GM20000 (cell line): Measurements from ENCODE around the gene SIN3A.

Source experiments
- DNase-seq: peaks from one replicate; pipeline ENCODE4 v3.0.0; 2012; ENCODE audit warnings: low spot score
- TF ChIP-seq, protein P1 (sequence below): IDR thresholded peaks from 2 replicates; pipeline ENCODE4 v1.5.1; 2012; ENCODE audit warnings: mild to moderate bottlenecking, control low read depth; ENCODE audit errors: extremely low read depth, missing control alignments

SIN3A gene

GRCh38 chr15:75437721-75438120 lies 13.8 kb downstream of the SIN3A start:
- TF ChIP-seq, protein P1, sequence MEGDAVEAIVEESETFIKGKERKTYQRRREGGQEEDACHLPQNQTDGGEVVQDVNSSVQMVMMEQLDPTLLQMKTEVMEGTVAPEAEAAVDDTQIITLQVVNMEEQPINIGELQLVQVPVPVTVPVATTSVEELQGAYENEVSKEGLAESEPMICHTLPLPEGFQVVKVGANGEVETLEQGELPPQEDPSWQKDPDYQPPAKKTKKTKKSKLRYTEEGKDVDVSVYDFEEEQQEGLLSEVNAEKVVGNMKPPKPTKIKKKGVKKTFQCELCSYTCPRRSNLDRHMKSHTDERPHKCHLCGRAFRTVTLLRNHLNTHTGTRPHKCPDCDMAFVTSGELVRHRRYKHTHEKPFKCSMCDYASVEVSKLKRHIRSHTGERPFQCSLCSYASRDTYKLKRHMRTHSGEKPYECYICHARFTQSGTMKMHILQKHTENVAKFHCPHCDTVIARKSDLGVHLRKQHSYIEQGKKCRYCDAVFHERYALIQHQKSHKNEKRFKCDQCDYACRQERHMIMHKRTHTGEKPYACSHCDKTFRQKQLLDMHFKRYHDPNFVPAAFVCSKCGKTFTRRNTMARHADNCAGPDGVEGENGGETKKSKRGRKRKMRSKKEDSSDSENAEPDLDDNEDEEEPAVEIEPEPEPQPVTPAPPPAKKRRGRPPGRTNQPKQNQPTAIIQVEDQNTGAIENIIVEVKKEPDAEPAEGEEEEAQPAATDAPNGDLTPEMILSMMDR, result no peak
- DNase-seq, result no peak

- no peak for DNase-seq
- TF ChIP-seq, protein P1, result no peak
Observed at GRCh38 chr15:75436881-75437280, 14.6 kb downstream of the SIN3A start.

GRCh38 chr15:75431682-75432081 lies 19.8 kb downstream of the SIN3A start:
- no peak for DNase-seq
- TF ChIP-seq, protein P1, result no peak

DNA sequence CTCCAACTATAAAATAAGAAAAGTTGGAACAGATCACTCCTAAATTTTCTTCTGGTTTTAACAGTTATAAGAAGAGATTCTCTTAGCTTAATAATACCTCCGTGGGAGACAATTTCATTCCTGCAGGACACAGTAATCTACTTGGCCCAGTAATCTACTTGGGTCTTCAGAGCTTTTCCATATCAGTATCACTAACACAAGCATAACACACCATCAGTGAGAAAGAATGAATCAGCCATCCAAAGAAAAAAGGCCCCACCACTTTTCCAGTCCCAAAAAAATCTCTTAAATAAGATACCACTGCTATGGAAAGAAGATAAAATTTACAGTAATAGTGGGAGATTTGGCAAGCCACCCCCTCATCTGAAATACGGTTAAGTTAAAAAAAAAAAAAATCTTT lies 20.2 kb downstream of the SIN3A start:
- no peak for DNase-seq
- TF ChIP-seq, protein P1, result no peak

- DNase-seq, result no peak
- TF ChIP-seq, protein P1, result no peak
Observed at GRCh38 chr15:75430259-75430658, 21.2 kb downstream of the SIN3A start.

DNA sequence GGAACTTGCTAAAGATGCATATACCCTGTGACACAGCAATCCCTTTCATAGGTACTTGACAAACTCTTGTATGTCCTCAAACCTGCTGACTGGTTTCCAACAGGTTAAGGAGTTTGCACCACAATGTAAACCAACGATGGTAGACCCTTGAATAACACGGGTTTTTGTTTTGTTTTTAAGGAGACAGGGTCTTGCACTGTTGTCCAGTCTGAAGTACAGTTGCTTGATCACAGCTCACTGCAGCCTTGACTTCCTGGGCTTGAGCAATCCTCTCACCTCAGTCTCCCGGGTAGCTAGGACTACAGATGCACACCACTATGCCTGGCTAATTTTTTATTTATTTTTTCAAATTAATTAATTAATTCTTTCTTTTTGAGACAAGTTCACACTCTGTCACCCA lies 23.3 kb downstream of the SIN3A start:
- TF ChIP-seq, protein P1, result no peak
- no peak for DNase-seq

GRCh38 chr15:75425966-75426500 lies 25.5 kb downstream of the SIN3A start:
- TF ChIP-seq, protein P1, result no peak
- DNase-seq, result no peak
